GM19239 (cell line): ENCODE results near the gene ZNF618.

Experiments
- DNase-seq: peaks from one replicate; pipeline ENCODE4 v3.0.0; 2011; ENCODE audit warnings: low spot score; ENCODE audit not compliant: insufficient read length
- FAIRE-seq: peaks from 2 replicates; lab custom pipeline; 2011; peaks lifted over from hg19 to GRCh38; lab: Jason Lieb, UNC

ZNF618 gene

DNA sequence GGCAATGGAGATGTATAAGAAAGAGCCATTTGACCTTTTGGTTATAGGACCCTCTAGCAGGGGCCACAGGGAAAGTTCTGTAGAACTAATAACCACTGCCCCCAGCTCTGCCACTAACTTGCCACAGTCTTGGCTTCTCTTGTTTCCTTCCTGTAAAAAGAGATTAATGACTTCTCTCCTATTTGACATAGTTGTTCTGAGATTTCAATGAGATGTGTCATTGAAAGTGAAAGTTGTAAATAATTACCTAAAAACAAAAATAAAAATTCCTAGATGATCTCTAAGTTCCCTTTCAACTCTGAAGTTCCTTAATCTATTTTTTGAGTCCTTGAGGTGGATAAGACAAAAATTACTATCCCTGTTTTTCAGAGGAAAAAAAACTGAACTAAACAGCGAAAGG is 224.4 kb downstream of the ZNF618 start:
- DNase-seq = no peak
- FAIRE-seq = no peak

DNA sequence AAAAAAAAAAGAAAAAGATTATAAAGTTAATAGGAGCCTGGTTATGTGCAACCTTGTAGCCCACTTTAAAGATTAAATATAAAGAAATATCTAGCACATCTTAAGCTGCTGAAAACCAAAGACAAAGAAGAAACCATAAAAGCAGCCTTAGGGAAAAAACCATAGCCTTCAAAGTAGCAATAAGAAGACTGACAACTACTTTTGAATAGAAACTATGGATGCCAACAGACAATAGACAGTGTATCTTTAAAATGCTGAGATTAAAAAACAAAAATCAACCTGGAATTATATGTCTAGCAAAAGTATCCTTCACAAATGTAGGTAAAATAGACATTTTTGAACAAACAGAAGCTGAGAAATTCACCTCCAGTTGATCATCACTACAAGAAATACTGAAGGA is 226.4 kb downstream of the ZNF618 start:
- no peak for DNase-seq
- no peak for FAIRE-seq

DNA sequence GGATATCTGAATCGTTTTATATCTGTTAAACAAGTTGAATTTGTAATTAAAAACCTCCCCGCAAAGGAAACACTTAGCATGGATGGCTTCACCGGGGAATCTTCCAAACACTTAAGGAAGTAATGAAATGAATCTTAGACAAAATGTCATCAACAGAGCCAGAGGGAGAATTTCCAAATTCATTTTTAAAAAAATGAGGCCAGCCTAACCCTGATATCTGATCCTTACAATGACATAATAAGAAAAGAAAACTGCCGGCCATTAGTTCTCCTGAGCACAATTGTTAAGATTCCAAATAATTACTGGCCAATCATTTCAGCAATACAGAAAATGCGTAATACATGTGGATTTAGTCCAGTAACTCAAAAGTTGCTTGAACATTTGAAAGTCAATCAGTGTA is 229.1 kb downstream of the ZNF618 start:
- FAIRE-seq (no peak), DNase-seq (no peak)
